ENCODE data around the gene DAGLA. TPM values are rescaled to one million over a fixed set of nuclear protein-coding genes. Genes with fewer than 3 reads are reported as not detected.
A peak's percentile ranks its signal among the peaks of the same experiment; 100 is the strongest.

DAGLA gene
- total RNA-seq, 4 donors from 2014 or later = 1.5 to 4.9 (median 3.8) TPM

GRCh38 chr11:61791737-61792309 is 111.6 kb downstream of the DAGLA start:
- 3% methylated on average over 14 of the region's 14 CpGs for WGBS
- peak overlapping the region; percentile 64 to 87 (median 82) for H3K4me3 ChIP-seq
- H3K27me3 ChIP-seq = no peaks in the 10 kb centered on the region
- peaks cover 20 to 44% (median 25%) of the 10 kb centered on the region in 4 donors for H3K4me1 ChIP-seq
- H3K9me3 ChIP-seq = no peaks in the 10 kb centered on the region
- peaks cover 29 to 49% (median 46%) of the 10 kb centered on the region in 4 donors for H3K36me3 ChIP-seq
- H3K27ac ChIP-seq (replicated peaks in 1 of 4) = peak overlapping the region; percentile 92 to 96 (median 94)
- intact Hi-C loops (cut with DNase I) = loop anchor here (10.0 kb wide), 1 partner anchor 293 kb away; no protein-coding TSS in a partner anchor
- TF ChIP-seq POLR2A (IDR thresholded peaks at IDR 0.05; ENCODE audit: low read depth) (no peak), POLR2AphosphoS5 (IDR thresholded peaks at IDR 0.05) (no peak), CTCF (IDR thresholded peaks at IDR 0.05) (no peak), EP300 (IDR thresholded peaks at IDR 0.05) (no peak)
- no peak for DNase-seq (ENCODE audit: extremely low spot score)

GRCh38 chr11:61792310-61793082 is 112.3 kb downstream of the DAGLA start, which contains the start of the genes FEN1 and TMEM258:
FEN1 (plus strand) TSS chr11:61792911; CDS start chr11:61795362, 2,451 bp downstream.
TMEM258 (minus strand) TSS chr11:61792599; CDS start chr11:61792558, 41 bp downstream.
- Histone ChIP-seq H3K27me3 (no peaks in the 10 kb centered on the region), H3K36me3 (peaks cover 23 to 42% (median 39%) of the 10 kb centered on the region in 4 donors), H3K9me3 (no peaks in the 10 kb centered on the region), H3K4me3 (peak within 1 kb of the TSS; percentile 64 to 87 (median 82)), H3K27ac (replicated peaks in 1 of 4) (peak within 1 kb of the TSS; percentile 92 to 96 (median 94)), H3K4me1 (peaks cover 23 to 46% (median 31%) of the 10 kb centered on the region in 4 donors)
- WGBS = 0% methylated on average over 25 of the region's 61 CpGs
- intact Hi-C loops (cut with DNase I) = loop anchor here (10.0 kb wide), 1 partner anchor 292 kb away; no protein-coding TSS in a partner anchor
- DNase-seq (ENCODE audit: extremely low spot score) = peak; percentile 98
- TF ChIP-seq POLR2A (IDR thresholded peaks at IDR 0.05; ENCODE audit: low read depth) (peak; percentile 36), POLR2AphosphoS5 (IDR thresholded peaks at IDR 0.05) (peak; percentile 92 to 93), EP300 (IDR thresholded peaks at IDR 0.05) (no peak), CTCF (IDR thresholded peaks at IDR 0.05) (peak in 1 of 3 experiments; percentile 11)

- Histone ChIP-seq H3K4me3 (peak overlapping the region; percentile 64 to 87 (median 82)), H3K27me3 (no peaks in the 10 kb centered on the region), H3K36me3 (peaks cover 15 to 35% (median 31%) of the 10 kb centered on the region in 4 donors), H3K9me3 (no peaks in the 10 kb centered on the region), H3K4me1 (peaks cover 25 to 53% (median 37%) of the 10 kb centered on the region in 4 donors), H3K27ac (replicated peaks in 1 of 4) (peak overlapping the region; percentile 92 to 96 (median 94))
- intact Hi-C loops (cut with DNase I) = loop anchor here (10.0 kb wide), 1 partner anchor 292 kb away; no protein-coding TSS in a partner anchor
- DNase-seq (ENCODE audit: extremely low spot score) = no peak
- WGBS = 6% methylated on average over 21 of the region's 29 CpGs
- TF ChIP-seq POLR2A (IDR thresholded peaks at IDR 0.05; ENCODE audit: low read depth) (no peak), CTCF (IDR thresholded peaks at IDR 0.05) (no peak), POLR2AphosphoS5 (IDR thresholded peaks at IDR 0.05) (no peak), EP300 (IDR thresholded peaks at IDR 0.05) (no peak)
Measured at GRCh38 chr11:61793083-61793828, 113.1 kb downstream of the DAGLA start.

- 57% methylated on average over 3 of the region's 3 CpGs for WGBS
- Histone ChIP-seq H3K4me1 (peaks cover 25 to 55% (median 37%) of the 10 kb centered on the region in 4 donors), H3K9me3 (no peaks in the 10 kb centered on the region), H3K36me3 (peaks cover 10 to 29% (median 26%) of the 10 kb centered on the region in 4 donors), H3K27me3 (no peaks in the 10 kb centered on the region), H3K27ac (replicated peaks in 1 of 4) (no peak overlapping the region), H3K4me3 (no peak overlapping the region)
- intact Hi-C loops (cut with DNase I) = loop anchor here (10.0 kb wide), 1 partner anchor 291 kb away; no protein-coding TSS in a partner anchor
- no peak for DNase-seq (ENCODE audit: extremely low spot score)
- TF ChIP-seq EP300 (IDR thresholded peaks at IDR 0.05) (no peak), POLR2AphosphoS5 (IDR thresholded peaks at IDR 0.05) (no peak), CTCF (IDR thresholded peaks at IDR 0.05) (no peak), POLR2A (IDR thresholded peaks at IDR 0.05; ENCODE audit: low read depth) (no peak)
Measured at GRCh38 chr11:61793829-61794204, 113.6 kb downstream of the DAGLA start.
